ENCODE data around the gene TRIM72.

GRCh38 chr16:31217136-31217530, 3.2 kb downstream of the TRIM72 start:
- no peak for TF ChIP-seq RAD21 (IDR thresholded peaks at IDR 0.05 in 1 of 2, conservative IDR thresholded peaks at IDR 0.05 in 1 of 2; ENCODE audit: low read depth in 2 of 2, low read length in 2 of 2)
- no peak for TF ChIP-seq CEBPB (IDR thresholded peaks at IDR 0.05; ENCODE audit: low read depth, low read length)
- TF ChIP-seq CTCF (IDR thresholded peaks at IDR 0.05; ENCODE audit: control extremely low read depth in 1 of 3, insufficient read depth in 1 of 3, low read depth in 1 of 3, low read length in 3 of 3): 0 out of 4 replicates have a peak, but pooled peaks of 1 of the 3 experiments have one; percentile 18
- TF ChIP-seq CREB1 (IDR thresholded peaks at IDR 0.05): no peak
- no peak for TF ChIP-seq RFX5 (IDR thresholded peaks at IDR 0.05; ENCODE audit: borderline replicate concordance, low read depth, low read length)
- TF ChIP-seq MAX (IDR thresholded peaks at IDR 0.05): no peak
- no peak for TF ChIP-seq POLR2A (IDR thresholded peaks at IDR 0.05; ENCODE audit: control extremely low read depth in 1 of 2, low read depth in 2 of 2, low read length in 2 of 2)
- no peak for TF ChIP-seq SUZ12 (IDR thresholded peaks at IDR 0.05; ENCODE audit: low read length)
- TF ChIP-seq POLR2AphosphoS5 (IDR thresholded peaks at IDR 0.05; ENCODE audit: low read depth, low read length): no peak
- no peak for TF ChIP-seq KDM5A (IDR thresholded peaks at IDR 0.05; ENCODE audit: low read length)
- TF ChIP-seq TAF1 (IDR thresholded peaks at IDR 0.05; ENCODE audit: low read depth, low read length): no peak

All from H1 (cell line).